A549 (cell line): Measurements from ENCODE around the gene HTRA3. TPM values are rescaled to one million over a fixed set of nuclear protein-coding genes. Genes with fewer than 3 reads are reported as not detected.

ENCODE experiments used
- ATAC-seq, 2 experiments: fragments of 200-7000 bp in 1 of 2; fragments of >200 bp in 1 of 2; cut with Nextera tagmentation in 1 of 2; cut with Tn5 transposase in 1 of 2; 3 replicates each; pipeline versions ENCODE4 v1.8.0 to v1.9.1; 2018 to 2020; ENCODE audit warnings: mild to moderate bottlenecking in 1 of 2, moderate library complexity in 1 of 2
- CTCF ChIA-PET: fragments of 300-600 bp; sonication (Branson Sonifier 250); formaldehyde crosslinking; extraction: SDS; loops from one replicate; lab custom pipeline; 2021; ENCODE audit warnings: antibody characterized with exemption, inconsistent platforms; lab: Yijun Ruan, JAX
- POLR2A ChIA-PET: fragments of 350-600 bp; formaldehyde crosslinking; extraction: SDS; loops from one replicate; lab custom pipeline; 2021; ENCODE audit warnings: antibody characterized with exemption, inconsistent platforms; lab: Yijun Ruan, JAX
- DNase-seq, 2 experiments: peaks; one replicate each; pipeline versions ENCODE4 v3.0.0 to v3.0.0-alpha.2; 2011 to 2016; ENCODE audit warnings: low read depth in 1 of 2, low spot score in 1 of 2
- FAIRE-seq: peaks from 2 replicates; lab custom pipeline; 2011; peaks lifted over from hg19 to GRCh38; lab: Jason Lieb, UNC
- H3K27ac ChIP-seq, 2 experiments: fragments of >200 bp; sonication (Bioruptor Twin); formaldehyde crosslinking; 3 replicates each; pipeline ENCODE4 v1.5.1; 2016 to 2017
- H3K4me1 ChIP-seq: fragments of >200 bp; sonication (Bioruptor Twin); formaldehyde crosslinking; 3 replicates; pipeline ENCODE4 v1.6.1; 2016
- H3K4me2 ChIP-seq: fragments of >200 bp; sonication (Bioruptor Twin); formaldehyde crosslinking; 3 replicates; pipeline ENCODE4 v1.6.1; 2016
- H3K4me3 ChIP-seq: fragments of >200 bp; sonication (Bioruptor Twin); formaldehyde crosslinking; 3 replicates; pipeline ENCODE4 v1.5.1; 2016
- H3K9me3 ChIP-seq: fragments of >200 bp; sonication (Bioruptor Twin); formaldehyde crosslinking; 3 replicates; pipeline ENCODE4 v1.6.1; 2016
- BCL3 ChIP-seq: fragments of >200 bp; sonication (Bioruptor Twin); formaldehyde crosslinking; IDR thresholded peaks from 3 replicates; pipeline ENCODE4 v1.6.1; 2016
- CBX2 ChIP-seq: fragments of 200-600 bp; sonication (generic); IDR thresholded peaks from 2 replicates; pipeline ENCODE4 v1.6.1; 2016; ENCODE audit warnings: low read depth, mild to moderate bottlenecking, borderline replicate concordance
- CBX8 ChIP-seq: fragments of 200-600 bp; sonication (generic); IDR thresholded peaks from 2 replicates; pipeline ENCODE4 v1.6.1; 2016
- CEBPB ChIP-seq, 2 experiments: fragments of >200 bp in 1 of 2; sonication (Bioruptor Twin) in 1 of 2; formaldehyde crosslinking in 1 of 2; IDR thresholded peaks; 2 replicates each; pipeline ENCODE4 v1.6.1; 2012 to 2016
- CHD2 ChIP-seq: fragments of 150-350 bp; IDR thresholded peaks from 2 replicates; pipeline ENCODE4 v1.6.1; 2014; ENCODE audit warnings: low read length; ENCODE audit not compliant: partially characterized antibody
- CHD4 ChIP-seq: fragments of 200-600 bp; sonication (generic); IDR thresholded peaks from 2 replicates; pipeline ENCODE4 v1.6.1; 2016; ENCODE audit warnings: antibody characterized with exemption, mild to moderate bottlenecking, borderline replicate concordance
- EP300 ChIP-seq, 2 experiments: fragments of >200 bp; sonication (Bioruptor Twin); formaldehyde crosslinking; IDR thresholded peaks; 2 replicates in 1 of 2; 3 replicates in 1 of 2; pipeline ENCODE4 v1.6.1; 2016 to 2017
- ESRRA ChIP-seq: fragments of 150-350 bp; IDR thresholded peaks from 2 replicates; pipeline ENCODE4 v1.6.1; 2014; ENCODE audit warnings: mild to moderate bottlenecking, low read length, borderline replicate concordance
- GATA3 ChIP-seq: IDR thresholded peaks from 2 replicates; pipeline ENCODE4 v1.6.1; 2012; ENCODE audit warnings: borderline replicate concordance
- JUN ChIP-seq, 2 experiments: fragments of >200 bp; sonication (Bioruptor Twin); formaldehyde crosslinking; IDR thresholded peaks; 2 replicates in 1 of 2; 3 replicates in 1 of 2; pipeline ENCODE4 v1.6.1; 2016 to 2017
- JUNB ChIP-seq: fragments of >200 bp; sonication (Bioruptor Twin); formaldehyde crosslinking; IDR thresholded peaks from 2 replicates; pipeline ENCODE4 v1.6.1; 2016
- MAFK ChIP-seq: fragments of 450-650 bp; IDR thresholded peaks from 2 replicates; pipeline ENCODE4 v1.6.1; 2014; ENCODE audit not compliant: partially characterized antibody
- NPAS2 ChIP-seq: fragments of 250-450 bp; sonication (Bioruptor Pico); IDR thresholded peaks from 2 replicates; pipeline ENCODE4 v1.8.0; 2022; ENCODE audit warnings: mild to moderate bottlenecking, moderate library complexity, borderline replicate concordance
- POLR2A ChIP-seq: IDR thresholded peaks from 2 replicates; pipeline ENCODE4 v1.6.1; 2012; ENCODE audit warnings: mild to moderate bottlenecking, low read length
- SMC3 ChIP-seq: fragments of >200 bp; sonication (Bioruptor Twin); formaldehyde crosslinking; IDR thresholded peaks from 3 replicates; pipeline ENCODE4 v1.6.1; 2018; ENCODE audit warnings: inconsistent platforms
- TP53 ChIP-seq: fragments of 250-450 bp; sonication (Bioruptor Pico); IDR thresholded peaks from 2 replicates; pipeline ENCODE4 v1.5.0; 2021; ENCODE audit warnings: mild to moderate bottlenecking, moderate library complexity
- ZC3H11A ChIP-seq: fragments of 450-650 bp; IDR thresholded peaks from 2 replicates; pipeline ENCODE4 v1.6.1; 2014; ENCODE audit warnings: antibody characterized with exemption, mild to moderate bottlenecking
- ZFP36 ChIP-seq: fragments of 450-650 bp; IDR thresholded peaks from 2 replicates; pipeline ENCODE4 v1.6.1; 2014; ENCODE audit warnings: borderline replicate concordance; ENCODE audit not compliant: partially characterized antibody
- ZNF302 ChIP-seq: fragments of 250-450 bp; sonication (Bioruptor Pico); IDR thresholded peaks from 2 replicates; pipeline ENCODE4 v1.9.0; 2021; ENCODE audit warnings: inconsistent platforms, mild to moderate bottlenecking, moderate library complexity
- ZSCAN20 ChIP-seq: fragments of 250-450 bp; sonication (Bioruptor Pico); IDR thresholded peaks from 2 replicates; pipeline ENCODE4 v1.8.0; 2022; ENCODE audit warnings: mild to moderate bottlenecking, moderate library complexity
- WGBS: methylation state at CpG from one replicate; pipeline ENCODE4 v1.1.6; 2017; ENCODE audit errors: missing lambda C conversion rate; 5-methylcytosine and 5-hydroxymethylcytosine counted together
- polyA plus RNA-seq, 4 experiments: library from polyadenylated mRNA; depleted of rRNA in 3 of 4; stranded (reverse); fragments of >200 nt; fragmentation: RNase III in 1 of 4; extraction: RNeasy Plus Mini Kit Qiagen cat#74134 plus additional on column Dnase treatment in 1 of 4; gene quantifications; 2 replicates in 3 of 4; 3 replicates in 1 of 4; pipeline ENCODE4 v1.2.3, GENCODE V29; 2011 to 2017
- TF ChIP-seq, protein P1 (sequence below): fragments of 250-450 bp; sonication (Bioruptor Pico); IDR thresholded peaks from 2 replicates; pipeline ENCODE4 v1.5.0; 2021; ENCODE audit warnings: mild to moderate bottlenecking, moderate library complexity, borderline replicate concordance
- TF ChIP-seq, protein P2 (sequence below): fragments of 450-650 bp; IDR thresholded peaks from 2 replicates; pipeline ENCODE4 v1.6.1; 2014; ENCODE audit warnings: antibody characterized with exemption
- TF ChIP-seq, protein P3 (sequence below): fragments of 200-600 bp; sonication (generic); IDR thresholded peaks from 2 replicates; pipeline ENCODE4 v1.6.1; 2016; ENCODE audit warnings: antibody characterized with exemption, mild to moderate bottlenecking, moderate library complexity

Gene HTRA3
- polyA plus RNA-seq, 2 of the 4 experiments (the other 2 are of a cell fraction), result 4.6 to 7.4 TPM

GRCh38 chr4:8291036-8291682 is 21.6 kb downstream of the HTRA3 start:
- Histone ChIP-seq H3K4me1 (no peaks in the 10 kb centered on the region), H3K9me3 (no peaks in the 10 kb centered on the region), H3K4me3 (no peak overlapping the region), H3K27ac (no peak overlapping the region), H3K4me2 (no peak overlapping the region)
- TF ChIP-seq TP53 (CRISPR knock-in tag) (no peak), ZSCAN20 (CRISPR knock-in tag) (no peak), JUN (IDR thresholded peaks at IDR 0.05) (no peak), BCL3 (no peak), NPAS2 (no peak), CHD4 (no peak), CHD2 (no peak), EP300 (IDR thresholded peaks at IDR 0.05) (no peak), CBX2 (no peak)
- TF ChIP-seq, protein P1, sequence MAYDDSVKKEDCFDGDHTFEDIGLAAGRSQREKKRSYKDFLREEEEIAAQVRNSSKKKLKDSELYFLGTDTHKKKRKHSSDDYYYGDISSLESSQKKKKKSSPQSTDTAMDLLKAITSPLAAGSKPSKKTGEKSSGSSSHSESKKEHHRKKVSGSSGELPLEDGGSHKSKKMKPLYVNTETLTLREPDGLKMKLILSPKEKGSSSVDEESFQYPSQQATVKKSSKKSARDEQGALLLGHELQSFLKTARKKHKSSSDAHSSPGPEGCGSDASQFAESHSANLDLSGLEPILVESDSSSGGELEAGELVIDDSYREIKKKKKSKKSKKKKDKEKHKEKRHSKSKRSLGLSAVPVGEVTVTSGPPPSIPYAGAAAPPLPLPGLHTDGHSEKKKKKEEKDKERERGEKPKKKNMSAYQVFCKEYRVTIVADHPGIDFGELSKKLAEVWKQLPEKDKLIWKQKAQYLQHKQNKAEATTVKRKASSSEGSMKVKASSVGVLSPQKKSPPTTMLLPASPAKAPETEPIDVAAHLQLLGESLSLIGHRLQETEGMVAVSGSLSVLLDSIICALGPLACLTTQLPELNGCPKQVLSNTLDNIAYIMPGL (CRISPR knock-in tag), result no peak
- DNase-seq, result no peak
- FAIRE-seq, result no peak
- CTCF ChIA-PET, result interaction anchor here (0.8 to 1.3 kb wide), 3 partner anchors 13 to 49 kb away, joined by 3 to 8 read pairs (median 4); no protein-coding TSS in a partner anchor
- POLR2A ChIA-PET, result no interaction called here
- WGBS, result 60% methylated on average over 9 of the region's 21 CpGs
- ATAC-seq, result no peak

GRCh38 chr4:8291701-8292477 is 22.3 kb downstream of the HTRA3 start:
- DNase-seq (no peak), ATAC-seq (no peak), FAIRE-seq (no peak)
- ChIA-PET CTCF (interaction anchor here (0.8 kb wide), 1 partner anchor 17 kb away, joined by 3 read pairs; no protein-coding TSS in a partner anchor), POLR2A (no interaction called here)
- H3K27ac ChIP-seq, result no peak overlapping the region
- TF ChIP-seq, protein P2, sequence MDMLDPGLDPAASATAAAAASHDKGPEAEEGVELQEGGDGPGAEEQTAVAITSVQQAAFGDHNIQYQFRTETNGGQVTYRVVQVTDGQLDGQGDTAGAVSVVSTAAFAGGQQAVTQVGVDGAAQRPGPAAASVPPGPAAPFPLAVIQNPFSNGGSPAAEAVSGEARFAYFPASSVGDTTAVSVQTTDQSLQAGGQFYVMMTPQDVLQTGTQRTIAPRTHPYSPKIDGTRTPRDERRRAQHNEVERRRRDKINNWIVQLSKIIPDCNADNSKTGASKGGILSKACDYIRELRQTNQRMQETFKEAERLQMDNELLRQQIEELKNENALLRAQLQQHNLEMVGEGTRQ, result no peak
- TF ChIP-seq GATA3, result no peak
- TF ChIP-seq MAFK, result no peak
- TF ChIP-seq EP300 (IDR thresholded peaks at IDR 0.05), result no peak
- TF ChIP-seq SMC3, result no peak
- no peak for TF ChIP-seq ZFP36
- TF ChIP-seq, protein P3, sequence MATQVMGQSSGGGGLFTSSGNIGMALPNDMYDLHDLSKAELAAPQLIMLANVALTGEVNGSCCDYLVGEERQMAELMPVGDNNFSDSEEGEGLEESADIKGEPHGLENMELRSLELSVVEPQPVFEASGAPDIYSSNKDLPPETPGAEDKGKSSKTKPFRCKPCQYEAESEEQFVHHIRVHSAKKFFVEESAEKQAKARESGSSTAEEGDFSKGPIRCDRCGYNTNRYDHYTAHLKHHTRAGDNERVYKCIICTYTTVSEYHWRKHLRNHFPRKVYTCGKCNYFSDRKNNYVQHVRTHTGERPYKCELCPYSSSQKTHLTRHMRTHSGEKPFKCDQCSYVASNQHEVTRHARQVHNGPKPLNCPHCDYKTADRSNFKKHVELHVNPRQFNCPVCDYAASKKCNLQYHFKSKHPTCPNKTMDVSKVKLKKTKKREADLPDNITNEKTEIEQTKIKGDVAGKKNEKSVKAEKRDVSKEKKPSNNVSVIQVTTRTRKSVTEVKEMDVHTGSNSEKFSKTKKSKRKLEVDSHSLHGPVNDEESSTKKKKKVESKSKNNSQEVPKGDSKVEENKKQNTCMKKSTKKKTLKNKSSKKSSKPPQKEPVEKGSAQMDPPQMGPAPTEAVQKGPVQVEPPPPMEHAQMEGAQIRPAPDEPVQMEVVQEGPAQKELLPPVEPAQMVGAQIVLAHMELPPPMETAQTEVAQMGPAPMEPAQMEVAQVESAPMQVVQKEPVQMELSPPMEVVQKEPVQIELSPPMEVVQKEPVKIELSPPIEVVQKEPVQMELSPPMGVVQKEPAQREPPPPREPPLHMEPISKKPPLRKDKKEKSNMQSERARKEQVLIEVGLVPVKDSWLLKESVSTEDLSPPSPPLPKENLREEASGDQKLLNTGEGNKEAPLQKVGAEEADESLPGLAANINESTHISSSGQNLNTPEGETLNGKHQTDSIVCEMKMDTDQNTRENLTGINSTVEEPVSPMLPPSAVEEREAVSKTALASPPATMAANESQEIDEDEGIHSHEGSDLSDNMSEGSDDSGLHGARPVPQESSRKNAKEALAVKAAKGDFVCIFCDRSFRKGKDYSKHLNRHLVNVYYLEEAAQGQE, result no peak
- TF ChIP-seq ESRRA, result no peak
- TF ChIP-seq POLR2A, result no peak
- no peak for TF ChIP-seq ZNF302 (CRISPR knock-in tag)
- TF ChIP-seq CEBPB (IDR thresholded peaks at IDR 0.05), result no peak
- TF ChIP-seq CBX8, result no peak
- TF ChIP-seq ZC3H11A, result no peak
- TF ChIP-seq JUNB, result no peak
- TF ChIP-seq TP53 (CRISPR knock-in tag), result no peak
- H3K4me3 ChIP-seq, result no peak overlapping the region
- H3K9me3 ChIP-seq, result no peaks in the 10 kb centered on the region
- 81% methylated on average over 5 of the region's 19 CpGs for WGBS
- no peaks in the 10 kb centered on the region for H3K4me1 ChIP-seq
- H3K4me2 ChIP-seq, result no peak overlapping the region
